PC-3 (cell line): ENCODE results near the gene KCNB1. TPM values are rescaled to one million over a fixed set of nuclear protein-coding genes. Genes with fewer than 3 reads are reported as not detected.
"Not testable (repeated sequence)": the region's sequence is repeated elsewhere in the genome, so short reads cannot be mapped to it uniquely, and the experiment has no call there.

Experiments
- ATAC-seq: fragments of 200-7000 bp; cut with Tn5 transposase; 2 replicates; pipeline ENCODE4 v1.9.1; 2020; ENCODE audit warnings: mild to moderate bottlenecking, moderate library complexity
- BruUV-seq: library from RNA; stranded (reverse); fragments of 400-500 nt; replicated peaks from 2 replicates; lab custom pipeline; 2021; lab: Mats Ljungman, UMichigan
- CTCF ChIA-PET: fragments of 300-600 bp; sonication (Branson Sonifier 250); formaldehyde crosslinking; loops from one replicate; lab custom pipeline; 2022; ENCODE audit warnings: antibody characterized with exemption; lab: Charles Lee
- POLR2A ChIA-PET: fragments of 300-600 bp; sonication (Branson Sonifier 250); formaldehyde crosslinking; loops from one replicate; lab custom pipeline; 2022; ENCODE audit warnings: antibody characterized with exemption; ENCODE audit not compliant: unreplicated experiment; lab: Charles Lee
- DNase-seq: peaks from one replicate; pipeline ENCODE4 v3.0.0-alpha.2; 2015
- H2AFZ ChIP-seq: fragments of 300-600 bp; sonication (generic); 2 replicates; pipeline ENCODE4 v1.6.0; 2016; ENCODE audit warnings: antibody characterized with exemption, low read length
- H3F3A ChIP-seq: fragments of 300-600 bp; sonication (generic); one replicate; pipeline ENCODE4 v1.6.0; 2017; ENCODE audit warnings: antibody characterized with exemption, low read length, control low read depth, mild to moderate bottlenecking; ENCODE audit not compliant: unreplicated experiment
- H3K27ac ChIP-seq: fragments of 300-600 bp; sonication (generic); 2 replicates; pipeline ENCODE4 v1.5.1; 2016; ENCODE audit warnings: mild to moderate bottlenecking, low read length
- H3K27me3 ChIP-seq: fragments of 300-600 bp; sonication (generic); 2 replicates; pipeline ENCODE4 v1.6.1; 2016; ENCODE audit warnings: low read length, mixed read lengths
- H3K36me3 ChIP-seq: fragments of 300-600 bp; sonication (generic); 2 replicates; pipeline ENCODE4 v1.6.1; 2016; ENCODE audit warnings: low read depth, mixed run types, low read length, mixed read lengths
- H3K4me1 ChIP-seq: fragments of 300-600 bp; sonication (generic); 2 replicates; pipeline ENCODE4 v1.5.1; 2016; ENCODE audit warnings: low read length; ENCODE audit not compliant: insufficient read depth
- H3K4me2 ChIP-seq: fragments of 300-600 bp; sonication (generic); 2 replicates; pipeline ENCODE4 v1.6.0; 2016; ENCODE audit warnings: low read length
- H3K4me3 ChIP-seq: fragments of 300-600 bp; sonication (generic); 2 replicates; pipeline ENCODE4 v1.5.1; 2016; ENCODE audit warnings: mild to moderate bottlenecking, low read length, mixed read lengths
- H3K79me2 ChIP-seq: fragments of 300-600 bp; sonication (generic); 2 replicates; pipeline ENCODE4 v1.6.1; 2017; ENCODE audit warnings: low read length, mixed read lengths
- H3K9ac ChIP-seq: fragments of 300-600 bp; sonication (generic); 2 replicates; pipeline ENCODE4 v1.6.0; 2016; ENCODE audit warnings: mild to moderate bottlenecking, low read length
- H3K9me2 ChIP-seq: fragments of 300-600 bp; sonication (generic); replicated peaks from 2 replicates; pipeline ENCODE4 v1.6.1; 2016; ENCODE audit warnings: mixed run types, low read length, mixed read lengths
- H3K9me3 ChIP-seq: fragments of 300-600 bp; sonication (generic); 2 replicates; pipeline ENCODE4 v1.6.1; 2016; ENCODE audit warnings: low read length, mixed read lengths
- H4K20me1 ChIP-seq: fragments of 300-600 bp; sonication (generic); 2 replicates; pipeline ENCODE4 v1.6.1; 2016; ENCODE audit warnings: low read length, mixed read lengths
- CTCF ChIP-seq: fragments of 300-600 bp; sonication (generic); conservative IDR thresholded peaks from 2 replicates; pipeline ENCODE4 v1.5.1; 2017; ENCODE audit warnings: antibody characterized with exemption, low read depth, mild to moderate bottlenecking, low read length
- EZH2 ChIP-seq: fragments of 300-600 bp; sonication (generic); IDR thresholded peaks from one replicate; pipeline ENCODE4 v1.6.1; 2017; ENCODE audit warnings: antibody characterized with exemption, mild to moderate bottlenecking, low read length; ENCODE audit not compliant: unreplicated experiment
- EZH2phosphoT487 ChIP-seq: fragments of 300-600 bp; sonication (generic); IDR thresholded peaks from 2 replicates; pipeline ENCODE4 v1.6.1; 2018; ENCODE audit warnings: mild to moderate bottlenecking, antibody characterized with exemption, low read length, borderline replicate concordance
- intact Hi-C: fragments of 100-400 bp; cut with micrococcal nuclease; formaldehyde crosslinking; loops from 2 replicates; pipeline ENCODE4 v1.9.0; 2023
- total RNA-seq: library from RNA; depleted of rRNA; stranded (reverse); fragments of >200 nt; gene quantifications from 2 replicates; pipeline ENCODE4 v1.2.3, GENCODE V29; 2014

Gene KCNB1
- total RNA-seq, 1 experiment from 2014 or later: 0.04 TPM

GRCh38 chr20:49411221-49411925 is 71.1 kb downstream of the KCNB1 start:
- no peak for DNase-seq
- TF ChIP-seq EZH2phosphoT487 (no peak), CTCF (no peak), EZH2 (no peak)
- no peaks in the 10 kb centered on the region for H3K4me1 ChIP-seq
- no peaks in the 10 kb centered on the region for H3F3A ChIP-seq
- intact Hi-C loops: no loop called here
- no peak overlapping the region for H3K4me2 ChIP-seq
- H3K9me3 ChIP-seq: no peaks in the 10 kb centered on the region
- H3K27me3 ChIP-seq: peaks cover 48% of the 10 kb centered on the region
- no peak overlapping the region for H3K4me3 ChIP-seq
- H4K20me1 ChIP-seq: no peaks in the 10 kb centered on the region
- ChIA-PET CTCF (no interaction called here), POLR2A (no interaction called here)
- no peaks in the 10 kb centered on the region for H3K9me2 ChIP-seq
- H3K9ac ChIP-seq: no peak overlapping the region
- no peak overlapping the region for H2AFZ ChIP-seq
- no peaks in the 10 kb centered on the region for H3K79me2 ChIP-seq
- no peak overlapping the region for H3K27ac ChIP-seq
- no peak for ATAC-seq
- no TSS peak for BruUV-seq
- H3K36me3 ChIP-seq: no peaks in the 10 kb centered on the region

DNA sequence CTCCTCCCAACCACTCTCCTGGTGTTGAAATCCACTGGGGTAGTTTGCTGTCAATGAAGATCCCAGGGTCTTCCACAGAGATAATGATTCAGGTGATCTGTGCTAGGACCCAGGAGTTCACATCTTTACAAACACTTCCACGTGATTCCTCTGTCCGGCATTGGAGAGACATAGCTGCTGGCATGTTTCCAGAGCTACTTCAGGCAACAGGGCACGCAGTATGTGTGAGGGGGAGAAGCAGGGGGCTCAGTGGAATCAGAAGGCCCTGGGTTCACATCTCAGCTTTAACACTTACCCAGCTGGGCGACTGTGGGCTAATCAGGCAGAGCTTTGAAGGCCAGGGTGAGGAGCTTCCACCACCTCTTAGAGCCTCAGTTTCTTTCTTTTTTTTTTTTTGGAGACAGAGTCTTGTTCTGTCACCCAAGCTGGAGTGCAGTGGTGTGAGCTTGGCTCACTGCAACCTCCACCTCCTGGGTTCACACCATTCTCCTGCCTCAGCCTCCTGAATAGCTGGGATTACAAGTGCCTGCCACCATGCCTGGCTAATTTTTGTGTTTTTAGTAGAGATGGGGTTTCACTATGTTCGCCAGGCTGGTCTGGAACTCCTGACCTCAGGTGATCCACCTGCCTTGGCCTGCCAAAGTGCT is 72.4 kb downstream of the KCNB1 start:
- H3K4me2 ChIP-seq, H3K9ac ChIP-seq, H2AFZ ChIP-seq, H3K27ac ChIP-seq, ATAC-seq, H3K79me2 ChIP-seq, BruUV-seq, H3K36me3 ChIP-seq, H3K9me3 ChIP-seq, intact Hi-C loops, H3F3A ChIP-seq, H3K4me1 ChIP-seq, H4K20me1 ChIP-seq, POLR2A ChIA-PET, H3K4me3 ChIP-seq, CTCF ChIA-PET, H3K9me2 ChIP-seq, DNase-seq: not testable (repeated sequence)
- H3K27me3 ChIP-seq: peaks cover 51% of the 10 kb centered on the region

DNA sequence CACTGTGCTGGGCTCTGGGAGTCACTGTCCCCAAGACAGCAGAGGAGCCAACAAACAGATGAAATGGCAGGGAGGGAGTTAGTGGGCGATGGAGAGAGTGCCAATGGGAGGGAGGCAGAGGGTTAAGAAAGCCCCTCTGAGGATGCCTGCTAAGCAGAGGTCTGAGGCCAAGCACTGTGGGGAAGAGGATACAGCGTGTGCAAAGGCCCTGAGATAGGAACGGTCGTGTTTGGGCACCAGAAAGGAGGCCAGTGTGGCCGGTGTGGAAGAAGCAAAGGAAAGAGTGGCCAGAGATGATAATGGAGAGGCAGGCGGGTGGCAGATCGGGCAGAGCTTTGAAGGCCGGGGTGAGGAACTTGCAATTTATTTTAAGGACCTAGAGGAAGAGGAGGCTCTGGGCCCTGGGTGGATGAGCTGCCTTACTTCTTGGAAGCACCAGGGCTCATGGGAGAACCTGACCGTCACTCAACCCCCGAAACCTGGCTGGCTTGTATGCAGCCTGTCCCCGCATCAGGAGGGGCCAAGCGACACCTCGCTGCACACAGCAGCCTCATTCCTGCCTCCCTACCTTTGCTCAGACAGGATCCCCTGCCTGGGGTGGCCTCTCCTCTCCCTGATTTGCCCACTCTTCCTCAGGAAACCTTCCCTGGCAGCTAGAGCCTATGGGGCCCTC is 73.0 kb downstream of the KCNB1 start:
- intact Hi-C loops: no loop called here
- Histone ChIP-seq H3K27ac (no peak overlapping the region), H2AFZ (no peak overlapping the region), H3K4me1 (no peaks in the 10 kb centered on the region), H3F3A (no peaks in the 10 kb centered on the region), H3K36me3 (no peaks in the 10 kb centered on the region), H3K4me3 (no peak overlapping the region), H4K20me1 (no peaks in the 10 kb centered on the region), H3K27me3 (peaks cover 45% of the 10 kb centered on the region), H3K9ac (no peak overlapping the region), H3K9me3 (no peaks in the 10 kb centered on the region), H3K9me2 (no peaks in the 10 kb centered on the region), H3K4me2 (no peak overlapping the region), H3K79me2 (no peaks in the 10 kb centered on the region)
- TF ChIP-seq CTCF (no peak), EZH2 (no peak), EZH2phosphoT487 (no peak)
- CTCF ChIA-PET: no interaction called here
- POLR2A ChIA-PET: no interaction called here
- BruUV-seq: no TSS peak
- ATAC-seq: no peak
- no peak for DNase-seq
